Panc1 (cell line): ENCODE data around the gene CLEC14A.

Source experiments
- CTCF ChIP-seq: fragments of 450-650 bp; IDR thresholded peaks from 2 replicates; pipeline ENCODE4 v1.5.1; 2017; ENCODE audit warnings: mild to moderate bottlenecking
- POLR2AphosphoS5 ChIP-seq: IDR thresholded peaks from 2 replicates; pipeline ENCODE4 v1.6.1; 2012; ENCODE audit warnings: mild to moderate bottlenecking, low read depth, low read length, moderate library complexity
- REST ChIP-seq, 2 experiments: IDR thresholded peaks; 2 replicates each; pipeline ENCODE4 v1.6.1; 2011 to 2012; ENCODE audit warnings: low read depth in 2 of 2, control low read depth in 1 of 2, low read length in 1 of 2, mild to moderate bottlenecking in 1 of 2, moderate library complexity in 1 of 2; ENCODE audit not compliant: insufficient read depth in 1 of 2
- SIN3A ChIP-seq: IDR thresholded peaks from 2 replicates; pipeline ENCODE4 v1.6.1; 2012; ENCODE audit warnings: low read depth, mild to moderate bottlenecking, low read length, moderate library complexity, borderline replicate concordance; ENCODE audit not compliant: insufficient read depth
- TCF7L2 ChIP-seq: IDR thresholded peaks from 2 replicates; pipeline ENCODE4 v1.6.1; 2011; ENCODE audit warnings: mild to moderate bottlenecking, low read depth, low read length, inconsistent platforms

- TF ChIP-seq TCF7L2 (no peak), CTCF (no peak), POLR2AphosphoS5 (no peak), REST (IDR thresholded peaks at IDR 0.05; ENCODE audit: insufficient read depth in 1 of 2, low read depth in 2 of 2, low read length in 1 of 2) (no peak), SIN3A (no peak)
Measured at GRCh38 chr14:38243696-38244240, 12.1 kb downstream of the CLEC14A start.
